ENCODE data around the gene CER1.

CER1 gene

DNA sequence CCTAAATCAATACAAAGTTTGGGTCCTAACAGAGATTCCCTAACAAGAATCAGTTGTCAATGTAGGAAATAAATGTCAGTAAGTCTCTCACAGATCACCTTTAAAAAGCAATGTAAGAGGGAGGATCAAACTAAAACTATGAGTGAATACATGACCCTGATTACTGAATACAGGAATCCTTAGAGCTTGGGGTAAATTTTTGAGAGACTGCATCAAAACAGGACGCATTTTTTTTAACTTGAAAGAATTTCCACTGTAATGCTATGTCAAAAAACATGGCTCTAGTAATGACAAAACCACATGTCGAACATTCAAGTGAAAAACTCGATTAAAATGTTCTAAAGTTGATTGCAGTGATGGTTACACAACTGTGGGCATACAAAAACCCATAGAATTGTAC lies 51.2 kb downstream of the CER1 start:
- DNase-seq: no peak
- no peak overlapping the region for H3K27ac ChIP-seq
- H3K36me3 ChIP-seq: peaks cover 4% of the 10 kb centered on the region
- no peaks in the 10 kb centered on the region for H3K9me3 ChIP-seq (ENCODE audit: severe bottlenecking)
- no peak overlapping the region for H3K4me3 ChIP-seq (ENCODE audit: low read depth, low read length)
- H3K27me3 ChIP-seq (ENCODE audit: insufficient read depth, low read depth, severe bottlenecking): no peaks in the 10 kb centered on the region
- TF ChIP-seq, protein P1, sequence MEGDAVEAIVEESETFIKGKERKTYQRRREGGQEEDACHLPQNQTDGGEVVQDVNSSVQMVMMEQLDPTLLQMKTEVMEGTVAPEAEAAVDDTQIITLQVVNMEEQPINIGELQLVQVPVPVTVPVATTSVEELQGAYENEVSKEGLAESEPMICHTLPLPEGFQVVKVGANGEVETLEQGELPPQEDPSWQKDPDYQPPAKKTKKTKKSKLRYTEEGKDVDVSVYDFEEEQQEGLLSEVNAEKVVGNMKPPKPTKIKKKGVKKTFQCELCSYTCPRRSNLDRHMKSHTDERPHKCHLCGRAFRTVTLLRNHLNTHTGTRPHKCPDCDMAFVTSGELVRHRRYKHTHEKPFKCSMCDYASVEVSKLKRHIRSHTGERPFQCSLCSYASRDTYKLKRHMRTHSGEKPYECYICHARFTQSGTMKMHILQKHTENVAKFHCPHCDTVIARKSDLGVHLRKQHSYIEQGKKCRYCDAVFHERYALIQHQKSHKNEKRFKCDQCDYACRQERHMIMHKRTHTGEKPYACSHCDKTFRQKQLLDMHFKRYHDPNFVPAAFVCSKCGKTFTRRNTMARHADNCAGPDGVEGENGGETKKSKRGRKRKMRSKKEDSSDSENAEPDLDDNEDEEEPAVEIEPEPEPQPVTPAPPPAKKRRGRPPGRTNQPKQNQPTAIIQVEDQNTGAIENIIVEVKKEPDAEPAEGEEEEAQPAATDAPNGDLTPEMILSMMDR (IDR thresholded peaks at IDR 0.05; ENCODE audit: low read depth, low read length): no peak

DNA sequence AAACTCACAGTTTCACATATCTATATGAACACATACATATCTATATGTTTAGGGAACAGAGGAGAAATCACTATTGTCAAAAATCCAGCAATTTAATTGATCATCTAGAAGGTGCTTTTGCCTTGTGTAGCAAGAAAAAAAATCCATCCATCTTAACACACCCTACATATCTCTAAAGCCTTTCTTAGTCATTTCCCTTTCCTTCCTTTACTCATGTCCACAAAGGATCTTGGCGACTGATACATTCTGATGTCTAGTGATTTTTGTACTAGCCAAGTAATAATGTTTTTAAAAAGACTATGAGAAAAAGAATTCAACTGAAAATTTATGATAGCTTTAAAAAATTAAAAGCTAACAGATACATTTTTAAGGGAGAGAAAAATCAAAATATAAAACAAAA lies 51.8 kb downstream of the CER1 start:
- peaks cover 4% of the 10 kb centered on the region for H3K36me3 ChIP-seq
- TF ChIP-seq, protein P1 (IDR thresholded peaks at IDR 0.05; ENCODE audit: low read depth, low read length): no peak
- no peak for DNase-seq

More for the DNA sequence above, 51.8 kb downstream of the CER1 start:
- Histone ChIP-seq H3K27me3 (ENCODE audit: insufficient read depth, low read depth, severe bottlenecking) (no peaks in the 10 kb centered on the region), H3K4me3 (ENCODE audit: low read depth, low read length) (no peak overlapping the region), H3K27ac (no peak overlapping the region), H3K9me3 (ENCODE audit: severe bottlenecking) (no peaks in the 10 kb centered on the region)
